Activated B cell treated with CpG ODN at 0.5 μM for 24 hours (primary cell): ENCODE data around the gene KIAA1328. TPM values are rescaled to one million over a fixed set of nuclear protein-coding genes. Genes with fewer than 3 reads are reported as not detected.

ENCODE experiments used
- ATAC-seq: fragments of 200-7000 bp; cut with Tn5 transposase; one replicate; pipeline ENCODE4 v1.10.0; 2021; ENCODE audit warnings: low read depth, mild to moderate bottlenecking, moderate library complexity
- CTCF ChIA-PET: fragments of 350-600 bp; sonication (Branson Sonifier 250); formaldehyde crosslinking; loops from one replicate; lab custom pipeline; 2021; ENCODE audit warnings: antibody characterized with exemption; lab: Charles Lee
- POLR2A ChIA-PET: fragments of 350-600 bp; sonication (Branson Sonifier 250); formaldehyde crosslinking; loops from one replicate; lab custom pipeline; 2021; ENCODE audit warnings: antibody characterized with exemption; lab: Charles Lee
- DNase-seq: peaks from one replicate; pipeline ENCODE4 v3.0.0; 2022
- H3K27ac Mint-ChIP-seq: one replicate; pipeline ENCODE4 v1.8.0; 2020; ENCODE audit warnings: mixed read lengths
- H3K27me3 Mint-ChIP-seq: one replicate; pipeline ENCODE4 v1.8.0; 2021; ENCODE audit warnings: mixed read lengths
- H3K36me3 Mint-ChIP-seq: one replicate; pipeline ENCODE4 v1.8.0; 2021; ENCODE audit warnings: low read depth, mixed read lengths
- H3K4me1 Mint-ChIP-seq: one replicate; pipeline ENCODE4 v1.8.0; 2021; ENCODE audit warnings: mixed read lengths
- H3K4me3 Mint-ChIP-seq: one replicate; pipeline ENCODE4 v1.8.0; 2020; ENCODE audit warnings: mild to moderate bottlenecking, mixed read lengths
- H3K9me3 Mint-ChIP-seq: one replicate; pipeline ENCODE4 v1.8.0; 2020; ENCODE audit warnings: mixed read lengths
- intact Hi-C: fragments of 100-400 bp; cut with micrococcal nuclease; formaldehyde crosslinking; loops from one replicate; pipeline ENCODE4 v1.15.1; 2024
- total RNA-seq: library from RNA; stranded (reverse); gene quantifications from 2 replicates; pipeline ENCODE4 v1.2.3, GENCODE V29; 2022
- TF ChIP-seq, protein P1 (sequence below): fragments of 200-600 bp; IDR thresholded peaks from one replicate; pipeline ENCODE4 v1.8.0; 2022; ENCODE audit warnings: antibody characterized with exemption, mild to moderate bottlenecking

KIAA1328 gene
- total RNA-seq, 1 donor from 2014 or later, result 12.9 TPM

DNA sequence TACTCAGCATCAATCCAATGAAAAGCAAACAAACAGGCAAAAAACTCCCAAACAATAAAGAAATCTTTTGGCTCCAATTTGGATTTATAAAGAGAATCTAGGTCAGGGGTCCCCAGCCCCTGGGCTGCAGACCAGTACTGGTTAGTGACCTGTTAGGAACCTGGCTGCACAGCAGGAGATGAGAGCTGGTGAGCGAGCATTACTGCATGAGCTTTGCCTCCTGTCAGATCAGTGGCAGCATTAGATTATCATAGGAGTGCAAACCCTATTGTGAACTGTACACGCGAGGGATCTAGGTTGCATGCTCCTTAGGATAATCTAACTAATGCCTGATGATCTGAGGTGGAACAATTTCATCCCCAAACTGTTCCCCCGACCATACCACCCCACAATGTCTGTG, 102.2 kb downstream of the KIAA1328 start:
- Mint-ChIP-seq H3K27me3 (no peaks in the 10 kb centered on the region), H3K9me3 (peaks cover under 1% of the 10 kb centered on the region), H3K4me3 (no peak overlapping the region), H3K27ac (no peak overlapping the region), H3K4me1 (no peaks in the 10 kb centered on the region), H3K36me3 (peaks cover 18% of the 10 kb centered on the region)
- POLR2A ChIA-PET, result no interaction called here
- TF ChIP-seq, protein P1, sequence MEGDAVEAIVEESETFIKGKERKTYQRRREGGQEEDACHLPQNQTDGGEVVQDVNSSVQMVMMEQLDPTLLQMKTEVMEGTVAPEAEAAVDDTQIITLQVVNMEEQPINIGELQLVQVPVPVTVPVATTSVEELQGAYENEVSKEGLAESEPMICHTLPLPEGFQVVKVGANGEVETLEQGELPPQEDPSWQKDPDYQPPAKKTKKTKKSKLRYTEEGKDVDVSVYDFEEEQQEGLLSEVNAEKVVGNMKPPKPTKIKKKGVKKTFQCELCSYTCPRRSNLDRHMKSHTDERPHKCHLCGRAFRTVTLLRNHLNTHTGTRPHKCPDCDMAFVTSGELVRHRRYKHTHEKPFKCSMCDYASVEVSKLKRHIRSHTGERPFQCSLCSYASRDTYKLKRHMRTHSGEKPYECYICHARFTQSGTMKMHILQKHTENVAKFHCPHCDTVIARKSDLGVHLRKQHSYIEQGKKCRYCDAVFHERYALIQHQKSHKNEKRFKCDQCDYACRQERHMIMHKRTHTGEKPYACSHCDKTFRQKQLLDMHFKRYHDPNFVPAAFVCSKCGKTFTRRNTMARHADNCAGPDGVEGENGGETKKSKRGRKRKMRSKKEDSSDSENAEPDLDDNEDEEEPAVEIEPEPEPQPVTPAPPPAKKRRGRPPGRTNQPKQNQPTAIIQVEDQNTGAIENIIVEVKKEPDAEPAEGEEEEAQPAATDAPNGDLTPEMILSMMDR, result no peak
- DNase-seq (no peak), ATAC-seq (no peak)
- intact Hi-C loops, result no loop called here
- CTCF ChIA-PET, result no interaction called here

DNA sequence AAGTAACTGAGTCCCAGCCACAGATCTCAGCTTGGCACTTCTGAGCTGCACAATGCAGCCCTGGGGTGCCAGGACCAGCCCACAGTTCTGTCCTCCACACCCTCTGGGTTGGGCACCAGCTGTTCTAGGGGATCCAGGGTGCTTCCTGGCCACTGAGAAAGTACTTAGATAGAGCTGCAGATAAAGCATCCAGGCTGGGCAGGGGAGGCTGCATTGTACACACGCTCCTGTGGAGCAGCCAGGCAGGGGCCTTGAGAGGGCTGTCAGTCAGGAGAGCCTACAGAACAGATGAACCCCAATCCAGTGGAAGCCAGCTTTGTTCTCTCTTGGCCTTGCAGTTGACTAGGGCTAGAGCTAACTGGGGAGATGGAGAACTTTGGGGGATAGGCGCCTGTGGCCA, 104.6 kb downstream of the KIAA1328 start:
- DNase-seq (no peak), ATAC-seq (no peak)
- TF ChIP-seq, protein P1, result no peak
- intact Hi-C loops, result no loop called here
- H3K4me3 Mint-ChIP-seq, result no peak overlapping the region
- CTCF ChIA-PET, result no interaction called here
- H3K9me3 Mint-ChIP-seq, result peaks cover 16% of the 10 kb centered on the region
- no peaks in the 10 kb centered on the region for H3K27me3 Mint-ChIP-seq
- no peaks in the 10 kb centered on the region for H3K4me1 Mint-ChIP-seq
- peaks cover 38% of the 10 kb centered on the region for H3K36me3 Mint-ChIP-seq
- POLR2A ChIA-PET, result no interaction called here
- H3K27ac Mint-ChIP-seq, result no peak overlapping the region

DNA sequence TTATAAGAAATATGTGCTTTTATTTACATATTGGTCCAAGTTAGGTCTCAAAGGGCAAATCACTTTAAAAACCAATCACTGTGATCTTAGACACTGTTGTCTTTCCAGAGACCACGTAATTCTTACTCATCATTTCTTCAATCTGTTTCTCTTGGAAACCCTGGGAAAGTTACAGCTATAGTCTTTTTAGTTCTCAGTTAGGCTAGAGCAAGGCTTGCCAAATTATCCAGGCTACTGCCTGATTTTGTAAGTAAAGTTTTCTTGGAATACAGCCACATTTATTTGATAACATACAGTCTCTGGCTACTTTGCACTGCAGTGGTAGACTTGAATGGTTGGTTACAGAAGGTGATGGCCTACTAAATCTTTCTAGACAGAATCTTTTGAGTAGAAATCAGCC, 106.0 kb downstream of the KIAA1328 start:
- H3K9me3 Mint-ChIP-seq, result peaks cover 21% of the 10 kb centered on the region
- POLR2A ChIA-PET, result no interaction called here
- no peak for ATAC-seq
- CTCF ChIA-PET, result no interaction called here
- H3K4me1 Mint-ChIP-seq, result no peaks in the 10 kb centered on the region
- no peak overlapping the region for H3K27ac Mint-ChIP-seq
- H3K27me3 Mint-ChIP-seq, result no peaks in the 10 kb centered on the region
- no peak overlapping the region for H3K4me3 Mint-ChIP-seq
- intact Hi-C loops, result no loop called here
- TF ChIP-seq, protein P1, result no peak
- H3K36me3 Mint-ChIP-seq, result peaks cover 48% of the 10 kb centered on the region
- no peak for DNase-seq

DNA sequence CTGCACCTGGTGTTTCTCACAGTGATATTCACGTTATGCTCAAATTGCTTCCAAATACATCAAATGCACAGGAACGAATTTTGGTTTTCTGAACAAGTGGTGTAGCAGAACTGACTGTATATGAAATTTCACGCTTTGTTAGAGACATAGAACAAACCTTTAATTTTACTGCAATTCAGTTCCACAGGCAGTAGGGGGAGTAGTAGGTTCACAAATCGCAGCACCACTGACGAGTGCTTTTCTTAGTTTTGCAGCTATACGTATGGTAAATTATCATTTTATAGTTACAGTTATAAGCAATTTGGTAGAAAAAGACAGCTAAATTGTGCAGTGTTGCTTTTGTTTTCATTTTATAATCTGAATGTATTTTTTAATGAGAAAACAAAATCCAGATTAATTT, 113.3 kb downstream of the KIAA1328 start:
- ChIA-PET CTCF (interaction anchor here (0.8 kb wide), 1 partner anchor 10 kb away, joined by 3 read pairs; no protein-coding TSS in a partner anchor), POLR2A (no interaction called here)
- ATAC-seq, result no peak
- intact Hi-C loops, result no loop called here
- Mint-ChIP-seq H3K9me3 (peaks cover 14% of the 10 kb centered on the region), H3K4me1 (no peaks in the 10 kb centered on the region), H3K27me3 (no peaks in the 10 kb centered on the region), H3K27ac (no peak overlapping the region), H3K36me3 (peaks cover 29% of the 10 kb centered on the region), H3K4me3 (no peak overlapping the region)
- DNase-seq, result no peak
- TF ChIP-seq, protein P1, result no peak

DNA sequence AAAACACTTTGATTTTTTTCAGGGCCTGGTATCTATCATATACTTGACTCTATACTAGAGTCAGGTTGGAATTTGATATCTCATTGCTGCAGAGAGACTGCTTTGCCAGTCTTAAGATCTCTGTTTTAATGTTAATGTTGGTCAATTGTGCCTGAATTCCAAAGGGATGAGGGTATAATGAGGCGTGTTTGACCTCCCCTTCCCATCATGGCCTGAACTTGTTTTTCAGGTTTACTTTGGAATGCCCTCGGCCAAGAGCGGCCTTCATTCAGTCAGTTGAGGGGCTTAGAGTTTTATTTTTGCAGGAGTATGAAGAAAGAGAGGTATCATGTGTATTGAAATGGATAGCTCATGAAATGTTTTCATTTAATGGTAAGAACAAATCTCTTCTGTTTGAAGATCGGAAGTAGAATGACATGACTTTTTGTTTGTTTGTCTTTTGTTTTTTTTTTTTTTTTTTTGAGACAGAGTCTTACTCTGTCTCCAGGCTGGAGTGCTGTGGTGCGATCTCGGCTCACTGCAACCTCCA, 119.0 kb downstream of the KIAA1328 start:
- Mint-ChIP-seq H3K4me3 (no peak overlapping the region), H3K9me3 (peaks cover 2% of the 10 kb centered on the region), H3K27ac (no peak overlapping the region), H3K4me1 (no peaks in the 10 kb centered on the region), H3K36me3 (peaks cover 13% of the 10 kb centered on the region), H3K27me3 (no peaks in the 10 kb centered on the region)
- TF ChIP-seq, protein P1, result no peak
- DNase-seq (no peak), ATAC-seq (no peak)
- intact Hi-C loops, result no loop called here
- CTCF ChIA-PET, result no interaction called here
- POLR2A ChIA-PET, result no interaction called here
